Measurements from ENCODE around the gene CAVIN3. TPM values are rescaled to one million over a fixed set of nuclear protein-coding genes. Genes with fewer than 3 reads are reported as not detected.

The CAVIN3 gene
- total and polyA plus RNA-seq, 10 of the 15 experiments (the other 5 are each of a cell fraction or from before 2014, with no cell fraction given), result 0.05 to 13.9 (median 4.5) TPM

GRCh38 chr11:6297831-6298230 lies 22.5 kb downstream of the CAVIN3 start:
- RAD21 ChIA-PET (ENCODE audit: unreplicated experiment), result interaction anchor here (1.5 kb wide), 2 partner anchors 56 to 65 kb away, joined by 3 to 6 read pairs; no protein-coding TSS in a partner anchor
- Histone ChIP-seq H3K27ac (ENCODE audit: control insufficient read depth, insufficient read depth) (no peak overlapping the region), H3K9ac (ENCODE audit: control insufficient read depth, insufficient read depth, low read length) (no peak overlapping the region), H3K36me3 (ENCODE audit: control insufficient read depth in 2 of 2, insufficient read depth in 2 of 2, low read length in 1 of 2) (no peaks in the 10 kb centered on the region), H3K4me2 (ENCODE audit: control insufficient read depth, insufficient read depth) (no peak overlapping the region), H4K20me1 (ENCODE audit: control insufficient read depth, insufficient read depth) (no peaks in the 10 kb centered on the region), H3K9me3 (replicated peaks; ENCODE audit: control insufficient read depth, insufficient read depth, low read length) (no peaks in the 10 kb centered on the region), H3K4me1 (ENCODE audit: control insufficient read depth, insufficient read depth, low read length) (no peaks in the 10 kb centered on the region), H3K4me3 (no peak overlapping the region), H3K79me2 (ENCODE audit: control insufficient read depth, insufficient read depth, low read length) (no peaks in the 10 kb centered on the region), H3K27me3 (replicated peaks in 1 of 2; ENCODE audit: control insufficient read depth in 2 of 2, insufficient read depth in 2 of 2, low read length in 1 of 2) (no peaks in the 10 kb centered on the region), H2AFZ (ENCODE audit: control insufficient read depth, low read depth, low read length) (no peak overlapping the region)
- TF ChIP-seq SMC3 (IDR thresholded peaks at IDR 0.05; ENCODE audit: borderline replicate concordance, low read length) (peak; percentile 40; the same call in 1 of the 2 replicates), MAX (IDR thresholded peaks at IDR 0.05; ENCODE audit: low read depth, low read length) (no peak), ASH2L (IDR thresholded peaks at IDR 0.05; ENCODE audit: borderline replicate concordance, low read depth) (no peak), CEBPZ (IDR thresholded peaks at IDR 0.05; ENCODE audit: low read depth, low read length) (no peak), RAD21 (IDR thresholded peaks at IDR 0.05; ENCODE audit: insufficient read depth, low read depth, low read length) (peak; percentile 47), TAF1 (IDR thresholded peaks at IDR 0.05; ENCODE audit: borderline replicate concordance, low read depth, low read length) (no peak), CTCF (IDR thresholded peaks at IDR 0.05 in 2 of 3, conservative IDR thresholded peaks at IDR 0.05 in 1 of 3; ENCODE audit: control insufficient read depth in 2 of 3, extremely low read depth in 1 of 3, insufficient read depth in 1 of 3, low read depth in 3 of 3, low read length in 3 of 3) (peak; percentile 22 to 42 (median 31); a peak in 4 of 6 replicates)
- BruUV-seq (replicated peaks), result no TSS peak
- 95% methylated on average over 1 of the region's 1 CpG for WGBS (ENCODE audit: insufficient coverage, insufficient replicate concordance, low lambda C conversion rate, missing lambda C conversion rate)
- FAIRE-seq (no peak), DNase-seq (ENCODE audit: low read depth, low spot score) (no peak), ATAC-seq (peak; percentile 36; the same call in 1 of the 3 replicates)
- POLR2A ChIA-PET, result no interaction called here
- SMC1A ChIA-PET (ENCODE audit: uncharacterized antibody, unreplicated experiment), result interaction anchor here (0.7 to 2.2 kb wide), 3 partner anchors 17 to 56 kb away, joined by 3 to 8 read pairs (median 3); no protein-coding TSS in a partner anchor
- in situ Hi-C loops (cut with MboI) (no loop called here), intact Hi-C loops (cut with micrococcal nuclease; ENCODE audit: unreplicated experiment) (loop anchor here (1.0 to 5.0 kb wide), 4 partner anchors 17 to 276 kb away; no protein-coding TSS in a partner anchor)
- CTCF ChIA-PET, result interaction anchor here (0.7 to 8.0 kb wide), 7 partner anchors 10 to 117 kb away, joined by 3 to 61 read pairs (median 6); no protein-coding TSS in a partner anchor
